DLD1 (cell line): ENCODE results near the gene C1R.

Source experiments
- in situ Hi-C: cut with HindIII; loops from 2 replicates; pipeline ENCODE4 v1.10.0; 2017; ENCODE audit warnings: low sequenced_read_pairs

C1R gene

GRCh38 chr12:7101047-7101693, 8.9 kb upstream of the C1R start:
- in situ Hi-C loops = loop anchor here (10.0 kb wide), 1 partner anchor 64 kb away; no protein-coding TSS in a partner anchor

DNA sequence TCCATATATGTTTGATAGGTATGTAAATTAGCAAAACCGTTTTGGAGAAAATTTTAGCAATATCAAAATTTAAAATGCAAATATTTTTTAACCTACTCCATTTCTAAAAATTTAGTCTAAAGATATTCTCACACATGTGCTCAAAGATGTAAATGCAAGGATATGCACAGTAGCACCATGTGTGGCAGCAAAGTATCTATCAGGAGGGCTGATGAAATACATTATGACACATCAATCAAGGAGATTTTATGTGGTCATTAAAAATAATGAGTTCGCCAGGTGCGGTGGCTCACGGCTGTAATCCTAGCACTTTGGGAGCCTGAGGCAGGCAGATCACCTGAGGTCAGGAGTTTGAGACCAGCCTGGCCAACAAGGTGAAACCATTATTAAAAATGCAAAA, 8.0 kb upstream of the C1R start:
- in situ Hi-C loops = loop anchor here (10.0 kb wide), 1 partner anchor 65 kb away; no protein-coding TSS in a partner anchor

DNA sequence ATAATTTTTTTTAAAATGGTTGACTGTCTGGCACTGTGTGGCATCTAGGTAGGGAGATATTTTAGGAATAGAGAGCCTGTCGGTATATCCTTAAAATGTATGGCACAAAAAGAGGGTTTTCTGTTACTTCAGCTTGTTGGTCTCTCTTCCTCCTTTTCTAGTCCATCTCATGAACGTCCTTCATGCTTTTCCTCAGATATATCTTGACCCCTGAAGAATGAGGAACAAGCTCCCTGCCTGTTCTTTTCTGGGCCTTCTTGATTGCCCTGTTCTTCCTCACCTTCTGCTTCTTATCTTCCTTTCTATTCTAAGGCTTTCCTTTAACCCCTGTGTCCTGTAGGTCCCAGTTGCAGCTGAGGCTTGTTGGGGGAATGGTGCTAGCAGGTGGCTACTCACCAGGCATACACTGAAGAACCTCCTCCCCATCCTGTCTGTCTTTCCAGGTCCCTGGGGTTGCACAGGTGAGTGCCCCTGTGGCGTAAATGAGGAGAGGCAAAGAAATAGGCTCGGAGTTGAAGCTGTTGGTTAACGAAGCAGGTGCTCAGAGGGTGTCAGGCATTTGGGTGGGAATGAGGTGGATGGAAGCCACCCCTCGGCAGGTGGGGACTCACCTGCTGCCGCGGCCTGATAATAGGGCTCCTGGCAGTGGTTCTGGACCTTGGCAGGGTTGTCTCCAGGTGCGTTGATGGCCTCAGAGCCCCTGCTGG, 7.2 kb upstream of the C1R start:
- in situ Hi-C loops = no loop called here

DNA sequence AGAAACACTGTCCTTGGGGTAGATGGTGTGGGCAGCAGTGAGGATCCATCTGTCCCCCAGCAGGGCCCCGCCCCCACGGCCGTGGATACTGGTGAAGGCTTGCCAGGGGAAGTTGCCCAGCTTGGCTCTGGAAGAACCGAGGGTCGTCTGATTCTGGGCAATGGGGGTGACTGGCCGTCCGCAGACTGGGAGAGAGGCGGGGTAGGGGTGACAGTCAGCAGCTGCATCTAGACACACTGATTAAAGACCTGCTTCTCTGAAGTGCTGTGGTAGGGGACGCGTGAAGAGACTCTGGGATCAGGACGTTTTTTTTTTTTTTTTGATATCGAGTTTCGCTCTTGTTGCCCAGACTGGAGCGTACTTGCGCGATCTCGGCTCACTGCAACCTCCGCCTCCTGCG, 4.7 kb upstream of the C1R start:
- in situ Hi-C loops = no loop called here

- in situ Hi-C loops = no loop called here
These were observed 4.0 kb upstream of the C1R start for GRCh38 chr12:7096006-7096932.

- in situ Hi-C loops = no loop called here
These were observed 1.6 kb upstream of the C1R start for GRCh38 chr12:7093892-7094291.

- in situ Hi-C loops = no loop called here
These were observed 1.2 kb upstream of the C1R start for GRCh38 chr12:7093486-7093885.

- in situ Hi-C loops = no loop called here
These were observed 778 bp upstream of the C1R start for GRCh38 chr12:7092986-7093460.

GRCh38 chr12:7091660-7092228, 501 bp downstream of the C1R start:
- in situ Hi-C loops = no loop called here

DNA sequence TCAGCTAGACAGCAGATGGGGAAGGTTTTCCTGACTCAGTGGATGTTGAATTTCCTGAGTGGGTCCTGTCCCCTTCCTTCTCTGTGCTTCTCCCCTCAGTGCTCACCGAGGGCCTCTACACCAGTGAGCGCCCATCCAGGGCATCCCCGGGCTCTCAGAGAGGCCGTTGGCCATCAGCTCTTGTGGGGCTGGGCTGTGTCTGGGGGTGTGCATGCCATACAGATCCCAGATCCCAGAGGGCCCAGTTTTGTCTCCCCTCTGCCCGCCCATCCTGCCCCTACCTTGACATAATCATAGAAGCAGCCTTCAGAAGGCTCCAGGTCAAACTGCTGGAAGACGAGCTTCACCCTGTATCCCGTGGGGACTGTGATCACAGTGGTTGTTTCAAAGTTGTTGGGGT, 1.1 kb downstream of the C1R start:
- in situ Hi-C loops = no loop called here

- in situ Hi-C loops = no loop called here
These were observed 1.8 kb downstream of the C1R start for GRCh38 chr12:7090222-7090998.

DNA sequence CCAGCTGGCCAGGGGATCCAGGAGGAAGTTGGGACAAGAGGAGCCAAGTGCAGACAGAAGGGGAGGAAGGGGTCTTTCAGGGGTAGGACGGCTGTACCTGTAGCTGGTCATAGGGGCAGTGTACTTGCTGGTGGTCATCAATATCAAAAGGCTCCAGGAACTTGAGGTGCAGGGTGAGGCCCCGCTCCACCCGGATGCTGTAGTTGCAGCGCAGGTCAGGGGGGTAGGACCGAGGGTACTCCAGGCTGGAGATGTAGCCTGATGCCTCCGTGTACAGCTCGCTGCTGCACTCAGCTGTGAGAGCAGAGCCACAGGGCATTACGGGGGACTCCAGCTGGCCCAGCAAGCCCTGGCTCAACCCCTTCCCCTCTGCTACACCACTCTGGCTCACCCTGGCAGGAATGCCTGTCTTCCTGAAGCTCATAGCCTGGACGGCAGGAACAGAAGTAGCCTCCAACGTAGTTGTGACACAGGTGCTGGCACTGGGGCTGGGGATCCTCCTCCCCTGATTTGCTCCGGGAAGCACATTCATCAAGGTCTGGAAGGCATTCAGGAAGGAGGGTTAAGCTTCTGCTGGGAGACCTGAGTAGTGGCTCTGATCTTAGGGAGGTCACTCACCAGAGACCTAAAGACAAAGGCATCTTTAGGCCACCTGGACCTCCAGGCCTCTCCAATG, 2.9 kb downstream of the C1R start:
- in situ Hi-C loops = no loop called here

DNA sequence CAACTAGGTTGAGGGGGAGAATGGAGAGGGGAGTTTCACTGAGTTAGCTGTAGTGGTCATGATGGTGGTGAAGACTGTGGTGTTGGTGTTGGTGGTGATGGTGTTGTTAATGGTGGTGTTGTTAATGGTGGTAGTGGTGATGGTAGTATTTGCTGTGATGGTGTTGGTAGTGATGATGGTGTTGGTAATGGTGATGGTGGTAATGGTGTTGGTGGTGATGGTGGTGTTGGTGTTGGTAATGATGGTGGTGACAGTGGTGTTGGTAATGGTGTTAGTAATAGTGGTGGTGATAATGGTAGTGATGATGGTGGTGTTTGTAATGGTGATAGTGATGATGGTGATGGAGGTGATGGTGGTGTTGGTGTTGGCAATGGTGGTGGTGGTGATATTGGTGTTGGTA, 9.1 kb downstream of the C1R start:
- in situ Hi-C loops = no loop called here

DNA sequence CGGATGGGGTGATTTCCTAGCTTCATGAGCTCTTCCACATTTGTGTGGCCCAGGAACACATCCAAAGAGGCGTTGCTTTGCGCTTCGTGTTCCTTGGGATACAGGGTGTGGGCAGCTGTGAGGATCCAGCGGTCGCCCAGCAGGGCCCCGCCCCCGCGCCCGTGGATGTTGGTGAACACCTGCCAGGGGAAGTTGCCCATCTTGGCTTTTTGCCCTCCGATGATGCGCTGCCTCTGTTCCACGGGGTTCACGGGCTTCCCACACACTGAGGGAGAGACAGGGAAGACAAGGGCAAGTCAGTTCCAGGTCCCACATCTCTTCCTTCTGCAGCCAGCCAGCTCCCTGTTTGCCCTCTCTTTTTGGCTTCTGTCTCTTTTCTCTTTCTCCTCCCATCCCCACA, 11.2 kb downstream of the C1R start:
- in situ Hi-C loops = no loop called here

DNA sequence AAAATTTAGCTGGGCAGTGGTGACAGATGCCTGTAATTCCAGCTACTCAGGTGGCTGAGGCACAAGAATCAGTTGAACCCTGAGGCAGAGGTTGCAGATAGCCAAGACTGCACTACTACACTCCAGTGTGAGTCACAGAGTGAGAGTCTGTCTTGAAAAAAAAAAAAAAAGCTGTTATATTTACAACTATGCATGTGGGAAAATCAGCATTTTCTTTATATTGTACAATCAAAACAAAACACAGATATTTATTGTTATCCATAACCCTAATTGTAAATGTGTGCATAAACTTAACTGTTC, 12.5 kb downstream of the C1R start:
- in situ Hi-C loops = no loop called here

GRCh38 chr12:7078163-7078562, 14.1 kb downstream of the C1R start:
- in situ Hi-C loops = no loop called here

DNA sequence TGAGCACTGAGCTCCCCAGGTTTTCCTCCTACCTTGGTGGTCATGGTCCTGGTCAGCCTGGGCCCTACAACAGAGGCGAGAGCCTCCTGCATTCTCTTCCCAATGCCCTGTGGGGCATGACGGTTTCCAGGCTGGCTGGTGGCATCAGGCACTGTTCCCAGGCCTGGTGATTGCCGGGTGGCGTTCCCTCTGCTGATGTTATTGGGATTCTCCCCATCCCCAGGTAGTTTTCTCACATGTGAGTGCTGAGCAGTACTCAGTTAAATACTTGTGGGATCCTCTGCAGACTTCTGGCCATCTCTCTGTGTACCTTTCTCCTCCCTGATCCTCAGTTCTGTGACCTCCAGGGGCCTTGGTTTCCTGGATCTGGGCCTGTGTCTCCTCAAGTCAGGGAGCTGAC, 15.8 kb downstream of the C1R start:
- in situ Hi-C loops = no loop called here

GRCh38 chr12:7075939-7076338, 16.3 kb downstream of the C1R start:
- in situ Hi-C loops = no loop called here

DNA sequence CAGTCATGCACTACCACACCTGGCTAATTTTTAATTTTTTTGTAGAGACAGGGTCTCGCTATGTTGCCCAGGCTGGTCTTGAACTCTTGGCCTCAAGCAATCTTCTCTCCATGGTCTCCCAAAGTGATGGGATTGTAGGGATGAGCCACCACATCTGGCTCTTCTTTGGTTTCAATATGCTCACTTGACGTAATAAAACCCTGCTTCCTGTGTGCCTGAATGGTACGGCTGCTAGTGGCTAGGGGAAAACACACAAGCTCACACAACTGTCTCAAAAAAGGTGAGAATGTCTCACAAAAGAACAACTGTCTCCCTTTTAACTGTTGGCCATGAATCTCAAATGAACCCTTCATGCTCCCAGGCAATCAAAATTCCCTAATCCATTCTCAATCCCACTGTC, 16.7 kb downstream of the C1R start:
- in situ Hi-C loops = no loop called here

DNA sequence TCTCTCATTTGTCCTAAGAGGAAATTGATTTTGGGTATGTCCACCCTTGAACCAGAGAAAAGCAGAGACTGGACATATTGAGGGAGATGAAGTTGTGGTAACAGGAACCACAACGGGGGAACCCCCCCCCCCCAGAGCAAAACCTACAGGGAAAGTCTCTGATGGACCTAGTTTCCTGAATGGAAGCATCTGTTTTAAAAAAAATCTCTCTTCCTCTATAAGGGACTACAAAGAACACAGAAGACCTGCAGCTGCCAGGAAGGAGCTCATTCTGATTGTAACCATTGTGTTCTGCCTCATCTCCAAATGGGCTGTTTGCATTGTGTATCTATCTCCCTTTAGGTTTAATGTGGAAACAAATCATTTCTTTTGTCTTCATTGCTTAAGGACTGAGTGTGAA, 18.3 kb downstream of the C1R start:
- in situ Hi-C loops = no loop called here
